SK-N-SH (cell line): ENCODE data around the gene FCAMR. TPM values are rescaled to one million over a fixed set of nuclear protein-coding genes. Genes with fewer than 3 reads are reported as not detected.

Experiments used
- CTCF ChIA-PET: fragments of 300-600, 350-600 bp; formaldehyde crosslinking; extraction: SDS; loops from one replicate; lab custom pipeline; 2021; lab: Yijun Ruan, JAX
- POLR2A ChIA-PET: fragments of 350-600 bp; sonication (Branson Sonifier 250); formaldehyde crosslinking; extraction: SDS; loops from one replicate; lab custom pipeline; 2020; ENCODE audit warnings: antibody characterized with exemption, inconsistent platforms; lab: Yijun Ruan, JAX
- DNase-seq: peaks from one replicate; pipeline ENCODE4 v3.0.0; 2012
- H2AFZ ChIP-seq: fragments of 200-600 bp; sonication (generic); 2 replicates; pipeline ENCODE4 v1.8.1; 2016; ENCODE audit warnings: antibody characterized with exemption, mild to moderate bottlenecking, low read depth
- H3F3A ChIP-seq: fragments of 200-600 bp; sonication (generic); replicated peaks from 2 replicates; pipeline ENCODE3; 2016; ENCODE audit warnings: antibody characterized with exemption, mild to moderate bottlenecking; ENCODE audit not compliant: insufficient read depth
- H3K27ac ChIP-seq, 2 experiments: fragments of 200-500 bp in 1 of 2; fragments of 200-600 bp in 1 of 2; sonication (Bioruptor generic) in 1 of 2; sonication (generic), shearing (Covaris generic) in 1 of 2; 2 replicates each; pipeline versions ENCODE4 v1.5.1 to v1.6.1; 2014 to 2016; ENCODE audit warnings: low read depth in 2 of 2, inconsistent platforms in 1 of 2, low read length in 1 of 2, mild to moderate bottlenecking in 1 of 2, mixed read lengths in 1 of 2
- H3K27me3 ChIP-seq: fragments of 200-600 bp; sonication (generic), shearing (Covaris generic); 2 replicates; pipeline ENCODE4 v1.6.1; 2016; ENCODE audit warnings: mixed run types; ENCODE audit not compliant: insufficient read depth
- H3K36me3 ChIP-seq, 2 experiments: fragments of 200-500 bp in 1 of 2; fragments of 200-600 bp in 1 of 2; sonication (Bioruptor generic) in 1 of 2; sonication (generic) in 1 of 2; replicated peaks in 1 of 2; 2 replicates each; pipeline versions ENCODE3 to v1.5.1; 2014 to 2016; ENCODE audit warnings: low read length in 1 of 2, mild to moderate bottlenecking in 1 of 2; ENCODE audit not compliant: insufficient read depth in 2 of 2, control insufficient read depth in 1 of 2
- H3K4me1 ChIP-seq, 2 experiments: fragments of 200-500 bp in 1 of 2; fragments of 200-600 bp in 1 of 2; sonication (Bioruptor generic) in 1 of 2; sonication (generic), shearing (Covaris generic) in 1 of 2; 2 replicates each; pipeline versions ENCODE4 v1.5.1 to v1.6.1; 2014 to 2016; ENCODE audit warnings: low read depth in 1 of 2, low read length in 1 of 2, mixed run types in 1 of 2; ENCODE audit not compliant: insufficient read depth in 2 of 2, control insufficient read depth in 1 of 2
- H3K4me2 ChIP-seq: fragments of 200-600 bp; sonication (generic), shearing (Covaris generic); 2 replicates; pipeline ENCODE4 v1.6.1; 2017; ENCODE audit warnings: mixed run types
- H3K4me3 ChIP-seq, 2 experiments: fragments of 200-500 bp in 1 of 2; fragments of 200-600 bp in 1 of 2; sonication (Bioruptor generic) in 1 of 2; sonication (generic), shearing (Covaris generic) in 1 of 2; 2 replicates each; pipeline versions ENCODE4 v1.5.1 to v1.8.1; 2014 to 2016; ENCODE audit warnings: low read depth in 2 of 2, inconsistent platforms in 1 of 2, low read length in 1 of 2, mild to moderate bottlenecking in 1 of 2, mixed read lengths in 1 of 2, moderate library complexity in 1 of 2
- H3K79me2 ChIP-seq: fragments of 200-600 bp; sonication (generic); 2 replicates; pipeline ENCODE4 v1.8.1; 2017; ENCODE audit warnings: mild to moderate bottlenecking; ENCODE audit not compliant: insufficient read depth
- H3K9ac ChIP-seq: fragments of 200-600 bp; sonication (generic); 2 replicates; pipeline ENCODE4 v1.6.1; 2017; ENCODE audit warnings: mixed run types
- H3K9me2 ChIP-seq: fragments of 200-600 bp; sonication (generic); 2 replicates; pipeline ENCODE4 v1.6.1; 2017; ENCODE audit warnings: mixed run types
- H3K9me3 ChIP-seq: fragments of 200-600 bp; sonication (generic); 2 replicates; pipeline ENCODE4 v1.6.1; 2017; ENCODE audit warnings: mixed run types, mild to moderate bottlenecking, moderate library complexity
- H4K20me1 ChIP-seq: fragments of 200-600 bp; sonication (generic); 2 replicates; pipeline ENCODE4 v1.6.1; 2017; ENCODE audit warnings: mild to moderate bottlenecking, mixed run types; ENCODE audit not compliant: insufficient read depth
- CHD2 ChIP-seq: fragments of 150-350 bp; IDR thresholded peaks from 2 replicates; pipeline ENCODE4 v1.6.1; 2018; ENCODE audit warnings: low read length; ENCODE audit not compliant: partially characterized antibody
- ELF1 ChIP-seq: IDR thresholded peaks from 2 replicates; pipeline ENCODE4 v1.4.0; 2012
- EZH2phosphoT487 ChIP-seq: fragments of 200-600 bp; sonication (generic); IDR thresholded peaks from 2 replicates; pipeline ENCODE4 v1.6.1; 2017; ENCODE audit warnings: low read depth, mixed run types, mild to moderate bottlenecking, antibody characterized with exemption, moderate library complexity, borderline replicate concordance
- FOSL2 ChIP-seq: IDR thresholded peaks from 2 replicates; pipeline ENCODE4 v1.4.0; 2012; ENCODE audit warnings: low read depth, mild to moderate bottlenecking, moderate library complexity, borderline replicate concordance
- FOXM1 ChIP-seq: IDR thresholded peaks from 2 replicates; pipeline ENCODE4 v1.4.0; 2012; ENCODE audit warnings: low read depth, mild to moderate bottlenecking
- GABPA ChIP-seq: IDR thresholded peaks from 2 replicates; pipeline ENCODE4 v1.4.0; 2012; ENCODE audit warnings: low read depth, mild to moderate bottlenecking
- GATA2 ChIP-seq: sonication (generic); formaldehyde crosslinking; IDR thresholded peaks from 2 replicates; pipeline ENCODE4 v1.5.0; 2020; ENCODE audit warnings: mild to moderate bottlenecking, missing genetic modification reagents
- MAX ChIP-seq: IDR thresholded peaks from 2 replicates; pipeline ENCODE4 v1.4.0; 2012; ENCODE audit warnings: low read depth
- MXI1 ChIP-seq: IDR thresholded peaks from 2 replicates; pipeline ENCODE4 v1.6.1; 2012; ENCODE audit warnings: mild to moderate bottlenecking, low read depth, low read length, improper control_type of control experiment
- NFIC ChIP-seq: IDR thresholded peaks from 2 replicates; pipeline ENCODE4 v1.4.0; 2012; ENCODE audit warnings: borderline replicate concordance
- PBX3 ChIP-seq: IDR thresholded peaks from 2 replicates; pipeline ENCODE4; 2012
- RCOR1 ChIP-seq: fragments of 150-350 bp; IDR thresholded peaks from 2 replicates; pipeline ENCODE4 v1.6.1; 2017; ENCODE audit warnings: antibody characterized with exemption, low read length
- REST ChIP-seq: IDR thresholded peaks from 2 replicates; pipeline ENCODE4 v1.6.1; 2012; ENCODE audit warnings: mild to moderate bottlenecking, low read depth, low read length, moderate library complexity
- RFX5 ChIP-seq: IDR thresholded peaks from 2 replicates; pipeline ENCODE4 v1.6.1; 2012; ENCODE audit warnings: mild to moderate bottlenecking, improper control_type of control experiment, low read length
- RXRA ChIP-seq: IDR thresholded peaks from 2 replicates; pipeline ENCODE4 v1.4.0; 2012; ENCODE audit warnings: low read depth, mild to moderate bottlenecking, borderline replicate concordance
- YY1 ChIP-seq: IDR thresholded peaks from 2 replicates; pipeline ENCODE4 v1.4.0; 2012; ENCODE audit warnings: low read depth, mild to moderate bottlenecking
- WGBS: methylation state at CpG from one replicate; pipeline ENCODE4 v1.1.6; 2017; ENCODE audit warnings: low lambda C conversion rate; 5-methylcytosine and 5-hydroxymethylcytosine counted together
- polyA plus RNA-seq, 3 experiments: library from polyadenylated mRNA; depleted of rRNA; stranded (reverse); fragments of >200 nt; gene quantifications; 2 replicates each; pipeline ENCODE4 v1.2.3, GENCODE V29; 2012

Gene FCAMR
- polyA plus RNA-seq, 1 of the 3 experiments (the other 2 are of a cell fraction): not detected

DNA sequence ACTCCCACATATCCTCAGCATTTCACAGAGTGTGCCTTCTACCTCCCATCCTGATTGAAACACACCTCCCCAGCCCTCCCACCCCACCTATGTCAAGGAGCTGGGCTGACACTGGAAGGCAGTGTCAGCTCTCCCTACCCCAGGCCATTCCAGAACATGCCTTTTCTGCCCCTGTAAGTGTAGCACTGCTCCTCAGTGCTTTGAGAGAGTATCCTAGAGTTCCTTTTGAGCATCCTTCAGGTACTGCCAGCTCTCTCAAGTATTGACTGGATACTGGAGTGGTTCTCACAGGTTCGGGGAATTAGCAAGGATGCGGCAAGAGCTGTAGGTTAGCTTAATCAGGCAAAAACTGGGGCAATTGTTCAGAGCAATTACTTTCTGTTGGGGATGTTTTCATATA lies 40.5 kb upstream of the FCAMR start:
- Histone ChIP-seq H3K9me3 (no peaks in the 10 kb centered on the region), H3K9ac (no peak overlapping the region), H3K27ac (no peak overlapping the region), H3K4me3 (no peak overlapping the region)
- WGBS: 90% methylated on average over 2 of the region's 2 CpGs
- TF ChIP-seq REST (no peak), YY1 (no peak), GATA2 (CRISPR knock-in tag) (no peak), NFIC (no peak), CHD2 (no peak), FOXM1 (no peak), PBX3 (no peak), ELF1 (no peak), GABPA (no peak), EZH2phosphoT487 (no peak), FOSL2 (no peak), MAX (no peak)
- TF ChIP-seq, all 33 proteins: peak for 0
- Histone ChIP-seq H4K20me1 (no peaks in the 10 kb centered on the region), H3K27me3 (no peaks in the 10 kb centered on the region), H3F3A (no peaks in the 10 kb centered on the region), H3K36me3 (no peaks in the 10 kb centered on the region), H3K4me2 (no peak overlapping the region), H3K9me2 (no peaks in the 10 kb centered on the region), H3K79me2 (no peaks in the 10 kb centered on the region), H2AFZ (no peak overlapping the region), H3K4me1 (peaks cover 6% of the 10 kb centered on the region in 2 experiments; a peak in 2 of 4 replicates)
- POLR2A ChIA-PET: no interaction called here
- CTCF ChIA-PET: interaction anchor here (1.5 kb wide), 1 partner anchor 31 kb away, joined by 3 read pairs; no protein-coding TSS in a partner anchor
- DNase-seq: no peak

- Histone ChIP-seq H3K79me2 (no peaks in the 10 kb centered on the region), H3K27me3 (no peaks in the 10 kb centered on the region), H4K20me1 (no peaks in the 10 kb centered on the region)
- CTCF ChIA-PET: interaction anchor here (1.3 to 1.6 kb wide), 2 partner anchors 40 to 270 kb away, joined by 3 read pairs; no protein-coding TSS in a partner anchor
- TF ChIP-seq MXI1 (no peak), RFX5 (no peak), RCOR1 (no peak), RXRA (no peak)
- TF ChIP-seq, all 33 proteins: peak for 0
- H3K4me1 ChIP-seq: peaks cover 6 to 10% of the 10 kb centered on the region in 2 experiments; a peak in 2 of 4 replicates
- no peak overlapping the region for H3K9ac ChIP-seq
- no peak overlapping the region for H3K27ac ChIP-seq
- 60% methylated on average over 7 of the region's 7 CpGs for WGBS
- H3K4me2 ChIP-seq: no peak overlapping the region
- POLR2A ChIA-PET: no interaction called here
- no peak overlapping the region for H3K4me3 ChIP-seq
- no peaks in the 10 kb centered on the region for H3K9me2 ChIP-seq
- H3K36me3 ChIP-seq: no peaks in the 10 kb centered on the region
- H3F3A ChIP-seq: no peaks in the 10 kb centered on the region
- DNase-seq: no peak
- no peaks in the 10 kb centered on the region for H3K9me3 ChIP-seq
- H2AFZ ChIP-seq: no peak overlapping the region
Observed at GRCh38 chr1:207009945-207010344, 39.7 kb upstream of the FCAMR start.
